Heart left ventricle (tissue), 16 donors: ENCODE results near the gene GALNT9. TPM values are rescaled to one million over a fixed set of nuclear protein-coding genes. Genes with fewer than 3 reads are reported as not detected.
A peak's percentile ranks its signal among the peaks of the same experiment; 100 is the strongest.

Experiments
- ATAC-seq, 4 donors: fragments of 200-7000 bp; cut with Tn5 transposase; one replicate each; pipeline ENCODE4 v1.9.1; 2020 to 2022; ENCODE audit warnings: moderate library complexity in 4 of 4, mild to moderate bottlenecking in 3 of 4, moderate number of reproducible peaks in 1 of 4
- DNase-seq, 5 donors: peaks; one replicate each; pipeline ENCODE4 v3.0.0-alpha.2; 2020
- H3K27ac ChIP-seq, 12 donors: fragments of 200-600 bp; sonication (generic) in 4 of 12; one replicate each; pipeline versions ENCODE4 v1.5.0 to v1.8.0; 2016 to 2022; ENCODE audit warnings: mild to moderate bottlenecking in 2 of 12
- H3K27me3 ChIP-seq, 9 donors: fragments of 200-600 bp; sonication (generic) in 2 of 9; one replicate each; pipeline versions ENCODE4 v1.5.1 to v1.8.0; 2016 to 2022; ENCODE audit warnings: mild to moderate bottlenecking in 3 of 9
- H3K36me3 ChIP-seq, 9 donors: fragments of 200-600 bp; sonication (generic) in 2 of 9; one replicate each; pipeline versions ENCODE4 v1.5.0 to v1.8.0; 2018 to 2022; ENCODE audit warnings: mild to moderate bottlenecking in 2 of 9
- H3K4me1 ChIP-seq, 12 donors: fragments of 200-600 bp; sonication (generic) in 4 of 12; one replicate each; pipeline versions ENCODE4 v1.5.0 to v1.8.0; 2016 to 2022; ENCODE audit warnings: mild to moderate bottlenecking in 3 of 12
- H3K4me3 ChIP-seq, 12 donors: fragments of 200-600 bp; sonication (generic) in 4 of 12; one replicate each; pipeline versions ENCODE4 v1.5.0 to v1.8.0; 2017 to 2022; ENCODE audit warnings: mild to moderate bottlenecking in 9 of 12, moderate library complexity in 4 of 12
- H3K9me3 ChIP-seq, 12 donors: fragments of 200-600 bp; sonication (generic) in 4 of 12; one replicate each; pipeline versions ENCODE4 v1.5.0 to v1.8.0; 2016 to 2022; ENCODE audit warnings: mild to moderate bottlenecking in 1 of 12
- POLR2A ChIP-seq, 2 donors: fragments of 450-650 bp; IDR thresholded peaks; one replicate each; pipeline ENCODE4 v1.6.1; 2017; ENCODE audit warnings: antibody characterized with exemption in 2 of 2, mild to moderate bottlenecking in 2 of 2, moderate library complexity in 2 of 2
- WGBS, 4 donors: extraction: QIAGEN DNeasy Blood & Tissue Kit in 2 of 4; methylation state at CpG; one replicate each; pipeline versions ENCODE4 v1.1.5 to v1.1.7; 2013 to 2018; 5-methylcytosine and 5-hydroxymethylcytosine counted together
- intact Hi-C, 10 donors: fragments of 100-400 bp; cut with DNase I; formaldehyde crosslinking; loops; one replicate each; pipeline versions ENCODE4 v1.11.1 to v1.14.2; 2022
- polyA plus RNA-seq, 2 donors: library from polyadenylated mRNA; stranded (reverse); fragments of 200-250 nt; gene quantifications; one replicate each; pipeline ENCODE4 v1.2.3, GENCODE V29; 2013
- total RNA-seq, 9 donors: library from RNA; depleted of rRNA in 2 of 9; stranded (reverse); fragments of >200 nt in 2 of 9; fragmentation: NEBNext Ultra II Directional in 3 of 9; extraction: Animal tissue kit (Norgen Biotek cat#: 25700) in 3 of 9; gene quantifications; one replicate each; pipeline versions ENCODE4 v1.1.0 to v1.2.4, GENCODE V29; 2016 to 2023
- TF ChIP-seq, protein P1 (sequence below), 12 donors: fragments of 200-600 bp; sonication (generic) in 4 of 12; IDR thresholded peaks; one replicate each; pipeline versions ENCODE4 v1.5.0 to v1.8.0; 2018 to 2022; ENCODE audit warnings: antibody characterized with exemption in 12 of 12, mild to moderate bottlenecking in 5 of 12
- donor health status: ischemic (EF 13 %, LVEDD 7.1; RV severe dilation, severe dysfunction).
- donor health status: healthy with polysubstance abuse.
- donor health status: DM: no; HTN: yes; CAD: no.
- donor health status: DM: no; HTN: no; CAD: no.
- donor health status: ischemic (EF 25% LVEDD 6.9; RV normal size, moderate dysfunction).
- donor health status: ischemic (EF 25% LVEDD 5.7; RV mildly dilated, moderate dysfunction).
- donor health status: healthy.
- donor health status: DM: yes; HTN: yes; CAD: no.
- donor health status: ischemic (EF 35%, LVEDD 5.7; RV mildly dilated, moderate dysfunction).
- donor health status: nonischemic (EF 11% LVEDD 7.7; RV severe dilation, severe dysfunction).
- donor health status: DM: yes; HTN: yes; CAD: no.
- donor health status: PGD.
- donor health status: ischemic (EF 29% LVEDD 5.4; RV normal size, mild dysfunction).
- donor health status: nonischemic (EF 23%, LVEDD 6.1; RV moderate dilation, normal function).

GALNT9 gene
- total and polyA plus RNA-seq, 11 donors: 10.3 TPM; not detected in 10

DNA sequence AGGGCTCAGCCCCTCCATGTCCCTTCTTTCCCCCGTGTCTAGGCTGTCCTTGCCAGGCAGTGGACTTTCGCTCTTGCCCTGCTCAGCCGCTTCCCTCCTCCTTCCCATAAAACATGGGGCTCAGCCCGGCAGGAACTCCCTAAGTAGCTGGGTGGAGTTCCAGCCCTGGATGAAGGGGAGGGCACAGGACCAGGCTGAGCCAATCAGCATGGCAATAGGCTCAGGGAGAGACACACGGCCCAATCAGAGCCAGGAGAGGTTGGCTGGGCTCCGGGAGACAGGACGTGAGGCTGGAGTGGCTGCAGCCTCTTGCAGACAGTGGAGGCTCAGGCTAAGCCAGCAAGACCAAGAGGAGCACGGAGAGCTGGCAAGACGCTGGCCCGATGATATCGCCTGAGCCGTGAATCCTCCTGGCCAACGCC lies 54.3 kb downstream of the GALNT9 start:
- H3K9me3 ChIP-seq: no peaks in the 10 kb centered on the region
- H3K27me3 ChIP-seq: peaks cover 12 to 82% (median 43%) of the 10 kb centered on the region in 9 donors
- no peak overlapping the region for H3K27ac ChIP-seq
- H3K36me3 ChIP-seq: no peaks in the 10 kb centered on the region
- intact Hi-C loops: no loop called here
- no peak overlapping the region for H3K4me3 ChIP-seq
- no peak for ATAC-seq
- peak in 1 of 5 donors; percentile 51 for DNase-seq
- 54 to 60% (median 56%) methylated on average over 13 of the region's 13 CpGs for WGBS, 4 donors
- no peaks in the 10 kb centered on the region for H3K4me1 ChIP-seq
- TF ChIP-seq POLR2A (IDR thresholded peaks at IDR 0.05): no peak
- TF ChIP-seq, protein P1, sequence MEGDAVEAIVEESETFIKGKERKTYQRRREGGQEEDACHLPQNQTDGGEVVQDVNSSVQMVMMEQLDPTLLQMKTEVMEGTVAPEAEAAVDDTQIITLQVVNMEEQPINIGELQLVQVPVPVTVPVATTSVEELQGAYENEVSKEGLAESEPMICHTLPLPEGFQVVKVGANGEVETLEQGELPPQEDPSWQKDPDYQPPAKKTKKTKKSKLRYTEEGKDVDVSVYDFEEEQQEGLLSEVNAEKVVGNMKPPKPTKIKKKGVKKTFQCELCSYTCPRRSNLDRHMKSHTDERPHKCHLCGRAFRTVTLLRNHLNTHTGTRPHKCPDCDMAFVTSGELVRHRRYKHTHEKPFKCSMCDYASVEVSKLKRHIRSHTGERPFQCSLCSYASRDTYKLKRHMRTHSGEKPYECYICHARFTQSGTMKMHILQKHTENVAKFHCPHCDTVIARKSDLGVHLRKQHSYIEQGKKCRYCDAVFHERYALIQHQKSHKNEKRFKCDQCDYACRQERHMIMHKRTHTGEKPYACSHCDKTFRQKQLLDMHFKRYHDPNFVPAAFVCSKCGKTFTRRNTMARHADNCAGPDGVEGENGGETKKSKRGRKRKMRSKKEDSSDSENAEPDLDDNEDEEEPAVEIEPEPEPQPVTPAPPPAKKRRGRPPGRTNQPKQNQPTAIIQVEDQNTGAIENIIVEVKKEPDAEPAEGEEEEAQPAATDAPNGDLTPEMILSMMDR (IDR thresholded peaks at IDR 0.05): no peak

DNA sequence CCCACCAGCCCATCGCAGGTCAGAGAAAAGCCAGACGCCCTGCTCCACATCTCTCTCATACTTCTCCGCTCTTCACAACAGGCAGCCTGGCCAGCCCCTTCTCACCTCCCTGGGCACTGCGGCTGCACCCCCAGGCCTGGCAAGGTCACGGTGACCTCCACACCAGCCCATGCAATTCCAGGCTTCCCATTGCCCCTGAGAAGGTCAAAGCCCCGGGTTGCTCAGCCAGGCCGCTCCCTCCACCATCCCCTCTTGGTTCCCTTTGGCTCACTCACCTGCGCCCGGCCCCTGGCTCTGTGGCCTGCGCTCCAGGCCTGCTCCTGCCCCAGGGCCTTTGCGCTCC lies 55.4 kb downstream of the GALNT9 start:
- H3K4me1 ChIP-seq: no peaks in the 10 kb centered on the region
- TF ChIP-seq, protein P1 (IDR thresholded peaks at IDR 0.05): no peak
- TF ChIP-seq POLR2A (IDR thresholded peaks at IDR 0.05): no peak
- peaks cover 6 to 78% (median 32%) of the 10 kb centered on the region in 9 donors for H3K27me3 ChIP-seq
- WGBS, 4 donors: 72 to 82% (median 78%) methylated on average over 11 of the region's 11 CpGs
- no peaks in the 10 kb centered on the region for H3K36me3 ChIP-seq
- intact Hi-C loops: no loop called here
- no peak overlapping the region for H3K4me3 ChIP-seq
- no peak for ATAC-seq
- no peak for DNase-seq
- H3K27ac ChIP-seq: peak overlapping the region in 1 of 12 donors; percentile 62
- no peaks in the 10 kb centered on the region for H3K9me3 ChIP-seq

DNA sequence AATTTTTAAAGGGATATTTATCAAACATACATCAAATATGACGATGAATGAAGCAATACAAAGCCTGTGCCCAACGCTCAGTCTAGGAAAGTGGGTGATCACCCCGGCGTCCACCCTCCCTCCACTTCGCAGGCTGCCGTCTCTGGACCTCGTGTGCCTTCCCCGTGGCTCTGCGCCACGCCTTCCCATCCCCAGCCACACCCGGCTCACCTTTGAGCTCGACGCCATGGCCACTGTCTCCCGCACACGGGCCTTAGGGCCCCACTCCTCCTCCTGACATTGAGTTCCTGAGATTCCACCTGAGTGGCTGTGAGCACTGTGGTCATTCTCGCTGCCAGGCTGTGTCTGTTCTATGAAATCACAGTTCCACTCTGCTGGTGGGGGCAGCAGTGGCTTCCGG lies 56.7 kb downstream of the GALNT9 start:
- no peak overlapping the region for H3K27ac ChIP-seq
- H3K27me3 ChIP-seq: peaks cover 5 to 76% (median 23%) of the 10 kb centered on the region in 9 donors
- no peaks in the 10 kb centered on the region for H3K36me3 ChIP-seq
- WGBS, 4 donors: 81 to 84% (median 84%) methylated on average over 17 of the region's 17 CpGs
- H3K4me3 ChIP-seq: no peak overlapping the region
- H3K4me1 ChIP-seq: no peaks in the 10 kb centered on the region
- no peaks in the 10 kb centered on the region for H3K9me3 ChIP-seq
- TF ChIP-seq, protein P1 (IDR thresholded peaks at IDR 0.05): no peak
- TF ChIP-seq POLR2A (IDR thresholded peaks at IDR 0.05): no peak
- intact Hi-C loops: no loop called here
- DNase-seq (no peak), ATAC-seq (no peak)

DNA sequence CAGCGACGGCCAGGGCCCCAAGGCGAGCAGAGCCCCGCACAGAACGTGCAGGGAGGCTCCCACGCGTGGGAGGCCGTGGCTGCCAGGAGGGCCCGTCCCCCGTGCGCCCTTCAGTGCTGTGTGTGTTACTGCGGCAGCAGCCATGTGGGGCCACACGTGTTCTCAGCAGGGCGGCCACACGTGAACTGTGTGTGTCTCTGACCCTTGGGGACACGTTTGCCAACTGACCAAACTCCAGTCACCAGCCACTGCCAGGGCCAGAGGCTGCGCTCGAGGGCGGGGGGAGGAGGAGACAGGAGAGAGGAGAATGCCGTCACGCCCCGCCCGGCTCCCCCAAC lies 57.7 kb downstream of the GALNT9 start:
- no peak for DNase-seq
- 69 to 78% (median 71%) methylated on average over 13 to 23 of the region's 23 CpGs for WGBS, 4 donors

More for the DNA sequence above, 57.7 kb downstream of the GALNT9 start:
- no peak for ATAC-seq
- Histone ChIP-seq H3K27me3 (peaks cover 0 to 67% (median 15%) of the 10 kb centered on the region in 9 donors), H3K4me1 (no peaks in the 10 kb centered on the region), H3K9me3 (no peaks in the 10 kb centered on the region), H3K36me3 (no peaks in the 10 kb centered on the region), H3K4me3 (no peak overlapping the region), H3K27ac (no peak overlapping the region)
- TF ChIP-seq, protein P1 (IDR thresholded peaks at IDR 0.05): no peak
- TF ChIP-seq POLR2A (IDR thresholded peaks at IDR 0.05): no peak
- intact Hi-C loops: no loop called here
